Effector memory CD8-positive, alpha-beta T cell (primary cell): ENCODE measurements around the gene HHIP.

Experiments
- ATAC-seq: fragments of 150-1000 bp; cut with Tn5 transposase; replicated peaks from 2 replicates; pipeline ENCODE4 v1.10.0; 2021; ENCODE audit warnings: mild to moderate bottlenecking, moderate library complexity
- DNase-seq, 3 experiments: peaks; one replicate each; pipeline ENCODE4 v3.0.0; 2021
- H3K27ac Mint-ChIP-seq, 2 donors: one replicate each; pipeline ENCODE4 v1.8.0; 2022; ENCODE audit warnings: mild to moderate bottlenecking in 2 of 2, mixed read lengths in 2 of 2, moderate library complexity in 2 of 2
- H3K27me3 Mint-ChIP-seq, 2 donors: one replicate each; pipeline ENCODE4 v1.8.0; 2022; ENCODE audit warnings: mixed read lengths in 2 of 2
- H3K36me3 Mint-ChIP-seq: one replicate; pipeline ENCODE4 v1.8.0; 2022; ENCODE audit warnings: mild to moderate bottlenecking, moderate library complexity, mixed read lengths; ENCODE audit not compliant: insufficient read depth
- H3K4me1 Mint-ChIP-seq, 2 donors: one replicate each; pipeline ENCODE4 v1.8.0; 2022; ENCODE audit warnings: low read depth in 2 of 2, mixed read lengths in 2 of 2
- H3K4me3 Mint-ChIP-seq, 2 donors: one replicate each; pipeline ENCODE4 v1.8.0; 2022; ENCODE audit warnings: mild to moderate bottlenecking in 2 of 2, mixed read lengths in 2 of 2, moderate library complexity in 2 of 2
- H3K9me3 Mint-ChIP-seq, 2 donors: one replicate each; pipeline ENCODE4 v1.8.0; 2022; ENCODE audit warnings: mixed read lengths in 2 of 2

The HHIP gene

GRCh38 chr4:144646523-144647094 is 653 bp downstream of the HHIP start:
- no peak for DNase-seq
- H3K27me3 Mint-ChIP-seq: peaks cover 24 to 41% of the 10 kb centered on the region in 2 donors

GRCh38 chr4:144647095-144647561 is 1.2 kb downstream of the HHIP start:
- no peaks in the 10 kb centered on the region for H3K36me3 Mint-ChIP-seq
- peaks cover 13% of the 10 kb centered on the region in 2 donors for H3K4me1 Mint-ChIP-seq
- no peaks in the 10 kb centered on the region for H3K9me3 Mint-ChIP-seq
- no peak overlapping the region for H3K27ac Mint-ChIP-seq
- no peak for ATAC-seq
- DNase-seq: no peak
- H3K4me3 Mint-ChIP-seq: peak overlapping the region; percentile 48 to 51
- H3K27me3 Mint-ChIP-seq: peaks cover 24 to 41% of the 10 kb centered on the region in 2 donors

More at GRCh38 chr4:144646523-144647094, 653 bp downstream of the HHIP start:
- Mint-ChIP-seq H3K9me3 (no peaks in the 10 kb centered on the region), H3K4me3 (peak overlapping the region; percentile 48 to 51), H3K36me3 (no peaks in the 10 kb centered on the region), H3K4me1 (peaks cover 13% of the 10 kb centered on the region in 2 donors), H3K27ac (no peak overlapping the region)
- ATAC-seq: no peak

- no peak for ATAC-seq
- Mint-ChIP-seq H3K36me3 (no peaks in the 10 kb centered on the region), H3K27ac (no peak overlapping the region)
Measured at GRCh38 chr4:144647590-144647989, 1.6 kb downstream of the HHIP start.

GRCh38 chr4:144648042-144648441 is 2.1 kb downstream of the HHIP start:
- no peak for DNase-seq
- Mint-ChIP-seq H3K36me3 (no peaks in the 10 kb centered on the region), H3K4me1 (peaks cover 13% of the 10 kb centered on the region in 2 donors), H3K9me3 (no peaks in the 10 kb centered on the region), H3K27me3 (peaks cover 24 to 41% of the 10 kb centered on the region in 2 donors), H3K4me3 (no peak overlapping the region), H3K27ac (no peak overlapping the region)
- no peak for ATAC-seq

More at GRCh38 chr4:144647590-144647989, 1.6 kb downstream of the HHIP start:
- DNase-seq: no peak
- H3K27me3 Mint-ChIP-seq: peaks cover 24 to 41% of the 10 kb centered on the region in 2 donors
- peaks cover 13% of the 10 kb centered on the region in 2 donors for H3K4me1 Mint-ChIP-seq
- peak overlapping the region in 1 of 2 donors; percentile 51 for H3K4me3 Mint-ChIP-seq
- no peaks in the 10 kb centered on the region for H3K9me3 Mint-ChIP-seq

- no peak for ATAC-seq
- H3K4me1 Mint-ChIP-seq: peaks cover 13% of the 10 kb centered on the region in 2 donors
- H3K36me3 Mint-ChIP-seq: no peaks in the 10 kb centered on the region
- H3K27me3 Mint-ChIP-seq: peaks cover 24 to 37% of the 10 kb centered on the region in 2 donors
- no peaks in the 10 kb centered on the region for H3K9me3 Mint-ChIP-seq
- no peak overlapping the region for H3K27ac Mint-ChIP-seq
- no peak overlapping the region for H3K4me3 Mint-ChIP-seq
- no peak for DNase-seq
Measured at GRCh38 chr4:144649646-144650045, 3.7 kb downstream of the HHIP start.

- Mint-ChIP-seq H3K27ac (no peak overlapping the region), H3K4me3 (no peak overlapping the region), H3K9me3 (no peaks in the 10 kb centered on the region), H3K27me3 (peaks cover 24 to 29% of the 10 kb centered on the region in 2 donors), H3K4me1 (peaks cover 12 to 13% of the 10 kb centered on the region in 2 donors), H3K36me3 (no peaks in the 10 kb centered on the region)
- DNase-seq: no peak
- ATAC-seq: no peak
Measured at GRCh38 chr4:144650311-144651005, 4.5 kb downstream of the HHIP start.

GRCh38 chr4:144653781-144654545 is 8.0 kb downstream of the HHIP start:
- Mint-ChIP-seq H3K27ac (no peak overlapping the region), H3K9me3 (no peaks in the 10 kb centered on the region), H3K27me3 (no peaks in the 10 kb centered on the region), H3K36me3 (no peaks in the 10 kb centered on the region), H3K4me1 (no peaks in the 10 kb centered on the region), H3K4me3 (no peak overlapping the region)
- DNase-seq (no peak), ATAC-seq (no peak)

- ATAC-seq (no peak), DNase-seq (no peak)
- Mint-ChIP-seq H3K27ac (no peak overlapping the region), H3K9me3 (no peaks in the 10 kb centered on the region), H3K36me3 (no peaks in the 10 kb centered on the region), H3K4me1 (no peaks in the 10 kb centered on the region), H3K4me3 (no peak overlapping the region), H3K27me3 (no peaks in the 10 kb centered on the region)
Measured at GRCh38 chr4:144655491-144655890, 9.5 kb downstream of the HHIP start.

GRCh38 chr4:144656850-144657249 is 10.9 kb downstream of the HHIP start:
- Mint-ChIP-seq H3K4me1 (no peaks in the 10 kb centered on the region), H3K27me3 (no peaks in the 10 kb centered on the region), H3K4me3 (no peak overlapping the region), H3K9me3 (no peaks in the 10 kb centered on the region), H3K36me3 (no peaks in the 10 kb centered on the region), H3K27ac (no peak overlapping the region)
- DNase-seq: no peak
- no peak for ATAC-seq

GRCh38 chr4:144658015-144658567 is 12.1 kb downstream of the HHIP start:
- H3K27me3 Mint-ChIP-seq: no peaks in the 10 kb centered on the region
- H3K27ac Mint-ChIP-seq: no peak overlapping the region
- H3K4me3 Mint-ChIP-seq: no peak overlapping the region
- no peaks in the 10 kb centered on the region for H3K36me3 Mint-ChIP-seq
- no peaks in the 10 kb centered on the region for H3K9me3 Mint-ChIP-seq
- H3K4me1 Mint-ChIP-seq: no peaks in the 10 kb centered on the region
- ATAC-seq: no peak
- no peak for DNase-seq

GRCh38 chr4:144658903-144659302 is 12.9 kb downstream of the HHIP start:
- no peaks in the 10 kb centered on the region for H3K4me1 Mint-ChIP-seq
- DNase-seq (no peak), ATAC-seq (no peak)
- no peaks in the 10 kb centered on the region for H3K36me3 Mint-ChIP-seq
- H3K27ac Mint-ChIP-seq: no peak overlapping the region
- no peak overlapping the region for H3K4me3 Mint-ChIP-seq
- no peaks in the 10 kb centered on the region for H3K9me3 Mint-ChIP-seq
- H3K27me3 Mint-ChIP-seq: no peaks in the 10 kb centered on the region

- Mint-ChIP-seq H3K36me3 (no peaks in the 10 kb centered on the region), H3K4me3 (no peak overlapping the region), H3K4me1 (no peaks in the 10 kb centered on the region), H3K27ac (no peak overlapping the region), H3K9me3 (no peaks in the 10 kb centered on the region), H3K27me3 (no peaks in the 10 kb centered on the region)
- no peak for ATAC-seq
- DNase-seq: no peak
Measured at GRCh38 chr4:144659447-144659846, 13.5 kb downstream of the HHIP start.

GRCh38 chr4:144663834-144664475 is 18.0 kb downstream of the HHIP start:
- H3K4me3 Mint-ChIP-seq: no peak overlapping the region
- no peaks in the 10 kb centered on the region for H3K27me3 Mint-ChIP-seq
- peaks cover 0 to 2% of the 10 kb centered on the region in 2 donors for H3K9me3 Mint-ChIP-seq
- H3K36me3 Mint-ChIP-seq: no peaks in the 10 kb centered on the region
- DNase-seq (no peak), ATAC-seq (no peak)
- no peak overlapping the region for H3K27ac Mint-ChIP-seq
- H3K4me1 Mint-ChIP-seq: no peaks in the 10 kb centered on the region
